ENCODE results near the gene GPSM1.

DNA sequence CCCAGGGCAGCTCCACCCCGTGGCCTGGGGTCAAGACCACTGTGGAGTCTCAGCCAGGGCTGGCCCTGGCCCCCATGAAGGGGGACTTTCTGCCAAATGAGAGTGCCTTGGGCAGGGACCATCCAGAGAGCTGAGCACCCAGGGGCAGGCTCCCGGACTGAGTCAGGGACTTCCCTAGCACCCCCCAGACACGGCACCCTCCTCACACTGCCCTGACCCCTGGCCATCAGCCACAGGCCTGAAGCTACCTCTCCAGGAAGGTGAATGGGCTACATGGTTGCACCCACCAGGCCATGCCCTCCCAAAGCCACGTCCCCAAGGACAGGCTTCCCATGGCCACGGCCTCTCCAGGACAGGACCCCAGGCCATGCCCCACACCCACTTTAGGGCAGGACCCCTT, 32.9 kb upstream of the GPSM1 start:
- TF ChIP-seq, protein P1, sequence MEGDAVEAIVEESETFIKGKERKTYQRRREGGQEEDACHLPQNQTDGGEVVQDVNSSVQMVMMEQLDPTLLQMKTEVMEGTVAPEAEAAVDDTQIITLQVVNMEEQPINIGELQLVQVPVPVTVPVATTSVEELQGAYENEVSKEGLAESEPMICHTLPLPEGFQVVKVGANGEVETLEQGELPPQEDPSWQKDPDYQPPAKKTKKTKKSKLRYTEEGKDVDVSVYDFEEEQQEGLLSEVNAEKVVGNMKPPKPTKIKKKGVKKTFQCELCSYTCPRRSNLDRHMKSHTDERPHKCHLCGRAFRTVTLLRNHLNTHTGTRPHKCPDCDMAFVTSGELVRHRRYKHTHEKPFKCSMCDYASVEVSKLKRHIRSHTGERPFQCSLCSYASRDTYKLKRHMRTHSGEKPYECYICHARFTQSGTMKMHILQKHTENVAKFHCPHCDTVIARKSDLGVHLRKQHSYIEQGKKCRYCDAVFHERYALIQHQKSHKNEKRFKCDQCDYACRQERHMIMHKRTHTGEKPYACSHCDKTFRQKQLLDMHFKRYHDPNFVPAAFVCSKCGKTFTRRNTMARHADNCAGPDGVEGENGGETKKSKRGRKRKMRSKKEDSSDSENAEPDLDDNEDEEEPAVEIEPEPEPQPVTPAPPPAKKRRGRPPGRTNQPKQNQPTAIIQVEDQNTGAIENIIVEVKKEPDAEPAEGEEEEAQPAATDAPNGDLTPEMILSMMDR (IDR thresholded peaks at IDR 0.05), result no peak
- no peak for TF ChIP-seq EZH2phosphoT487 (IDR thresholded peaks at IDR 0.05)
- TF ChIP-seq EZH2 (IDR thresholded peaks at IDR 0.05), result no peak
